ENCODE measurements around the gene ACOT12.
"Not testable (repeated sequence)": the region's sequence is repeated elsewhere in the genome, so short reads cannot be mapped to it uniquely, and the experiment has no call there.

Gene ACOT12

GRCh38 chr5:81344736-81345135, 49.2 kb downstream of the ACOT12 start:
- DNase-seq (ENCODE audit: low read depth in 2 of 2) = no peak

GRCh38 chr5:81338213-81338612, 55.7 kb downstream of the ACOT12 start:
- not testable (repeated sequence) for DNase-seq (ENCODE audit: low read depth in 2 of 2)

- no peak for DNase-seq (ENCODE audit: low read depth in 2 of 2)
These were observed 56.1 kb downstream of the ACOT12 start for GRCh38 chr5:81337803-81338202.

GRCh38 chr5:81336556-81336955, 57.4 kb downstream of the ACOT12 start:
- DNase-seq (ENCODE audit: low read depth in 2 of 2) = no peak

GRCh38 chr5:81335946-81336345, 58.0 kb downstream of the ACOT12 start:
- no peak for DNase-seq (ENCODE audit: low read depth in 2 of 2)

- DNase-seq (ENCODE audit: low read depth in 2 of 2) = no peak
These were observed 59.5 kb downstream of the ACOT12 start for GRCh38 chr5:81334304-81335061.

- DNase-seq (ENCODE audit: low read depth in 2 of 2) = no peak
These were observed 67.4 kb downstream of the ACOT12 start for GRCh38 chr5:81326554-81326953.

GRCh38 chr5:81317536-81317935, 76.4 kb downstream of the ACOT12 start:
- no peak for DNase-seq (ENCODE audit: low read depth in 2 of 2)

GRCh38 chr5:81316571-81316970, 77.4 kb downstream of the ACOT12 start:
- DNase-seq (ENCODE audit: low read depth in 2 of 2) = no peak

GRCh38 chr5:81315830-81316229, 78.1 kb downstream of the ACOT12 start:
- DNase-seq (ENCODE audit: low read depth in 2 of 2) = no peak

- DNase-seq (ENCODE audit: low read depth in 2 of 2) = no peak
These were observed 78.6 kb downstream of the ACOT12 start for GRCh38 chr5:81315336-81315735.

- DNase-seq (ENCODE audit: low read depth in 2 of 2) = no peak
These were observed 79.4 kb downstream of the ACOT12 start for GRCh38 chr5:81314581-81314980.

GRCh38 chr5:81313686-81314085, 80.2 kb downstream of the ACOT12 start:
- DNase-seq (ENCODE audit: low read depth in 2 of 2) = no peak

GRCh38 chr5:81313278-81313677, 80.7 kb downstream of the ACOT12 start:
- no peak for DNase-seq (ENCODE audit: low read depth in 2 of 2)

- DNase-seq (ENCODE audit: low read depth in 2 of 2) = no peak
These were observed 83.4 kb downstream of the ACOT12 start for GRCh38 chr5:81310402-81311063.

GRCh38 chr5:81308836-81309235, 85.1 kb downstream of the ACOT12 start:
- DNase-seq (ENCODE audit: low read depth in 2 of 2) = no peak

GRCh38 chr5:81305785-81306184, 88.1 kb downstream of the ACOT12 start:
- no peak for DNase-seq (ENCODE audit: low read depth in 2 of 2)

GRCh38 chr5:81303563-81303962, 90.4 kb downstream of the ACOT12 start:
- DNase-seq (ENCODE audit: low read depth in 2 of 2) = no peak

GRCh38 chr5:81302596-81302995, 91.3 kb downstream of the ACOT12 start:
- no peak for DNase-seq (ENCODE audit: low read depth in 2 of 2)

GRCh38 chr5:81301271-81302015, 92.5 kb downstream of the ACOT12 start, which contains the start of gene ZCCHC9:
TSS of gene ZCCHC9 (plus strand) at chr5:81301587. CDS start at chr5:81304758, 3,171 bp downstream.
- DNase-seq (ENCODE audit: low read depth in 2 of 2) = peak; percentile 71 to 79

GRCh38 chr5:81300921-81301270, 93.0 kb downstream of the ACOT12 start:
- DNase-seq (ENCODE audit: low read depth in 2 of 2) = no peak

GRCh38 chr5:81297531-81297930, 96.4 kb downstream of the ACOT12 start:
- no peak for DNase-seq (ENCODE audit: low read depth in 2 of 2)

GRCh38 chr5:81294021-81294420, 99.9 kb downstream of the ACOT12 start:
- not testable (repeated sequence) for DNase-seq (ENCODE audit: low read depth in 2 of 2)
